Activated naive CD4-positive, alpha-beta T cell treated with anti-CD3 and anti-CD28 coated beads for 36 hours (primary cell): ENCODE measurements around the gene CMC2. TPM values are rescaled to one million over a fixed set of nuclear protein-coding genes. Genes with fewer than 3 reads are reported as not detected.
A peak's percentile ranks its signal among the peaks of the same experiment; 100 is the strongest.

Source experiments
- CTCF ChIA-PET: fragments of 350-600 bp; sonication (Branson Sonifier 250); formaldehyde crosslinking; loops from one replicate; lab custom pipeline; 2021; ENCODE audit warnings: antibody characterized with exemption; lab: Charles Lee
- DNase-seq: peaks from one replicate; pipeline ENCODE4 v3.0.0-alpha.2; 2020
- H3K27ac Mint-ChIP-seq: one replicate; pipeline ENCODE4 v1.8.0; 2021; ENCODE audit warnings: mild to moderate bottlenecking, mixed read lengths
- H3K27me3 Mint-ChIP-seq: one replicate; pipeline ENCODE4 v1.8.0; 2021; ENCODE audit warnings: low read depth, mixed read lengths
- H3K36me3 Mint-ChIP-seq: one replicate; pipeline ENCODE4 v1.8.0; 2021; ENCODE audit warnings: low read depth, mixed read lengths
- H3K4me1 Mint-ChIP-seq: one replicate; pipeline ENCODE4 v1.8.0; 2021; ENCODE audit warnings: low read depth, mixed read lengths
- H3K4me3 Mint-ChIP-seq: one replicate; pipeline ENCODE4 v1.8.0; 2021; ENCODE audit warnings: mild to moderate bottlenecking, moderate library complexity, mixed read lengths
- H3K9me3 Mint-ChIP-seq: one replicate; pipeline ENCODE4 v1.8.0; 2021; ENCODE audit warnings: mixed read lengths
- intact Hi-C: fragments of 100-400 bp; cut with micrococcal nuclease; formaldehyde crosslinking; loops from one replicate; pipeline ENCODE4 v1.15.1; 2023
- total RNA-seq, 2 experiments: library from RNA; stranded (reverse); gene quantifications; one replicate each; pipeline ENCODE4 v1.2.3, GENCODE V29; 2021

The CMC2 gene
- total RNA-seq, 2 experiments from 2014 or later = 112 to 122 TPM

DNA sequence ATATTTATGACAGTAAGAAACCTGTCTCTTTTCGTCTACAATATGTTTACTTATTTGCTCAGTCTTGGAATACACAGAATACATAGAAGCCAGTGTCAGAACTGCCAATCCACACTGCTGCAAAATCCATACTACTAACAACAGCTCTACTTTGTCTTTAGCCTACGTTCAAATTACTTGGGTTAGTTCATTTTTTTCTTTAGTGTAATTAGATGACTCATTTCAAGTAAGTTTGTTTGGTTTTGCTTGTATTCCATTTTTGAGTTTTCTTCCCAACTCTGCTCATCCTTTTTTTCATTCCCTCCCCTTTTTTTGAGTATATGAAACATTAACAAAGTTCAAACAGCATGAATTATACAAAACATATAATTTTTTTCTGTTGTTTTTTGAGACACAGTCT is 16.9 kb downstream of the CMC2 start:
- no peak for DNase-seq
- H3K36me3 Mint-ChIP-seq = peaks cover 33% of the 10 kb centered on the region
- no peak overlapping the region for H3K27ac Mint-ChIP-seq
- H3K27me3 Mint-ChIP-seq = no peaks in the 10 kb centered on the region
- H3K9me3 Mint-ChIP-seq = no peaks in the 10 kb centered on the region
- no peak overlapping the region for H3K4me3 Mint-ChIP-seq
- intact Hi-C loops = no loop called here
- CTCF ChIA-PET = interaction anchor here (1.0 to 1.3 kb wide), 2 partner anchors 15 to 41 kb away, joined by 3 to 5 read pairs; no protein-coding TSS in a partner anchor
- H3K4me1 Mint-ChIP-seq = peaks cover 57% of the 10 kb centered on the region

DNA sequence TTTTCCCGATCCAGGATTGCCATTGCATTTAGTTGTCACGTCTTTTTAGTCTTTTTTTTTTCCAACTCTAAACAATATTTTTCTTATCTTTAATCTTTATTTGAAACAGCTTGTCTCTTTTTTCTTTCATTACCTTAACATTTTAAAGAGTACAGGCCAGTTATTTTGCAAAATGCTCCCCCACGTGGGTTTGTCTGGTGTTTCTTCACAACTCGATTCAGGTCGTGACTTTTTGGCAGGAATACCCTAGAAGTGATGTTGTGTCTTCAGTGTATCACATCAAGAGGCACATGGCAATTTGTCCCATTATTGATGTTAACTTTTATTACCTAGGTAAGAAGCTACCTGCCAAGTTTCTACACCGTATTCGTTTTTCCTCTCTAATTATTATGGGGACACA is 17.9 kb downstream of the CMC2 start:
- H3K4me1 Mint-ChIP-seq = peaks cover 46% of the 10 kb centered on the region
- DNase-seq = no peak
- no peak overlapping the region for H3K27ac Mint-ChIP-seq
- no peak overlapping the region for H3K4me3 Mint-ChIP-seq
- H3K9me3 Mint-ChIP-seq = no peaks in the 10 kb centered on the region
- peaks cover 34% of the 10 kb centered on the region for H3K36me3 Mint-ChIP-seq
- intact Hi-C loops = no loop called here
- no peaks in the 10 kb centered on the region for H3K27me3 Mint-ChIP-seq
- CTCF ChIA-PET = interaction anchor here (0.7 to 1.1 kb wide), 2 partner anchors 12 to 894 kb away, joined by 3 read pairs; no protein-coding TSS in a partner anchor

DNA sequence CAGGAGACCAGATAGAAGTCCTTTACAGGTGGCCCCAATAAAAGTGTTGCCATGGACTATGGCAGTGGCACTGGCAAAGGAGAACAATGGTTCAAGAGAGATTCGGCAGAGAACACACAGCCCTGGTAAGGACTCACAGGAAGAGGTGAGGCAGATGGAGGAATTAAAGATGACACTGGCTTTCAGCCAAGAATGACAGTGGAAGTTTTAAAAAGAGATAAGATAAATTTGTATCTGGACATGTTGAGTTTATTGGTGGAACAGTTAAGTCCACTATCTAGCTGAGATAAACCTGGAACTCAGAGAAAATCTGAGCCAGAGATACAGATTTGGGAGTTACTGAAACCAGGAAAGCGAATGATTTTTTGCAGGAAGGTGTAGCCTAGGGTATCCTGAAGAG is 20.1 kb downstream of the CMC2 start:
- CTCF ChIA-PET = no interaction called here
- Mint-ChIP-seq H3K27ac (no peak overlapping the region), H3K36me3 (peaks cover 24% of the 10 kb centered on the region), H3K4me3 (no peak overlapping the region), H3K27me3 (no peaks in the 10 kb centered on the region), H3K9me3 (no peaks in the 10 kb centered on the region), H3K4me1 (peaks cover 39% of the 10 kb centered on the region)
- no peak for DNase-seq
- intact Hi-C loops = no loop called here

DNA sequence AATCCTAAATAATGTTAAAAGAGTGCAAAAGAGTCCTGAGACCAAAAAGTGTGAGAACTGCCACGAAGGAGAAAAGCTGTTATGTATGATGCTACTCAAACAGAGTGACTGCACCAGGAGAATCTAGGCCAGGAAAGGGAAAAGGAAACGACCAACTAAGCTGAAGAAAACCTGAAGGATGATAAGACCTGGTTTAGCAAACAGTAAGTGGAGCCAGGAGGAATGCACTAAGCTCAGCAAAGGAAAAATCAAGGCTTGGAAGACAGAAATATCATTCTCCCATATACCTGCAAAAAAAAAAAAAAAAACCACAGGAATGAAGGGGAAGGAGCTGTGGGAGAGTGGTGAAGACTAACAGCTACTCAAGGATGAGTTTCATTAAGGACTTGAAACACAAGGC is 21.1 kb downstream of the CMC2 start:
- H3K4me3 Mint-ChIP-seq = no peak overlapping the region
- no peak overlapping the region for H3K27ac Mint-ChIP-seq
- H3K27me3 Mint-ChIP-seq = no peaks in the 10 kb centered on the region
- H3K4me1 Mint-ChIP-seq = peaks cover 35% of the 10 kb centered on the region
- DNase-seq = no peak
- intact Hi-C loops = no loop called here
- peaks cover 19% of the 10 kb centered on the region for H3K36me3 Mint-ChIP-seq
- no peaks in the 10 kb centered on the region for H3K9me3 Mint-ChIP-seq
- CTCF ChIA-PET = interaction anchor here (0.5 kb wide), 1 partner anchor 38 kb away, joined by 3 read pairs; no protein-coding TSS in a partner anchor

DNA sequence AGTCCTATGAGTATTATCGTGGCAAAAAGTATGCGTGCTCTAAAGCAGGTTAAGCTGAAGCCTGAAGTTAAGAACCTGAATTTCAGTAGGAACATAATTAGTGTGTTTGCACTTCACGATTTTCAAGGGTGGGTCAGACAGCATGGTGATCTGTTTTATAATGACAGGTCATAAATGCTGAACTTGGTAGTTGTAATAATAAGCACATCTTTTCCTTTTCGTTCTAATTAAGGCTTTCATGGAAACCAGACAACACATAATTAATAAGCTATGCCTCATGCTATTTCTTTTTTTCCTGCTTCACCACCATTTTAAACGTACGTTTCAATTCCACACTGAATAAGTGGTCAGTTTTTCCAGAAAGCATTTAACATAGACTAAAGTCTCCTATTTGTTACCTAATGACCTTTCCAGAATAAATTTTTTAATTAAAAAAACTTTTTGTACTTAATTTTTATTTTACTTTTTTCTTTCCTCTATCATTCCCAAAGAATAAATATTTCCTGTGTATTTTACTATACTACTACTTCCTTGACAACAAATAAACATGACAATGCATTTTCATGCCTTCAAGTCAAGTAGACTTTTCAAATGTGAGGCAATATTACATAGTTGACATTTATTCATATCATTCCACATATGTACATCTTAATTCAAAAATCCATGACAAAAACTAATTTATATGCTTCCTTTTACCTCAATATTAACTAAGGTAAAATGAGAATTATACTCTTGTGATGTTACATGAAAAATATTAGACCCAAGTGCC is 22.4 kb downstream of the CMC2 start:
- Mint-ChIP-seq H3K27ac (no peak overlapping the region), H3K9me3 (no peaks in the 10 kb centered on the region), H3K36me3 (peaks cover 12% of the 10 kb centered on the region), H3K27me3 (no peaks in the 10 kb centered on the region), H3K4me3 (no peak overlapping the region), H3K4me1 (peaks cover 25% of the 10 kb centered on the region)
- intact Hi-C loops = no loop called here
- CTCF ChIA-PET = no interaction called here
- DNase-seq = no peak

DNA sequence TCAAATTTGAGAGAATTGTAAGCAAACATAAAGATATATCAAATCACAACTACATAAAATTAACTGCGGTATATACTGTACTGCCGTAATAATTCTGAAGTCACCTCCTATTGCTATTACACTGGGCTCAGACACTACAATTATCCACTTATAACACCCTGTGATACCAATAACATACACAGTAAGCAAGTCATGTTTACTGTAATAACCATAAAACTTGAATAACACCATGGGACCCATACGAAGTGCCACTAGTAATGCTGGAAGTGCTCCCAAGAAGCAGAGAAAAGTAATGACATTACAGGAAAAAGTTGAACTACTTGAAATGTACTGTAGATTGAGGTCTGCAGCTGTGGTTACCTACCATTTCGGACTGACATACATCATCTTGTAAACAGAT is 24.0 kb downstream of the CMC2 start:
- Mint-ChIP-seq H3K9me3 (no peaks in the 10 kb centered on the region), H3K27me3 (no peaks in the 10 kb centered on the region), H3K4me1 (peaks cover 16% of the 10 kb centered on the region), H3K36me3 (peaks cover 19% of the 10 kb centered on the region), H3K4me3 (no peak overlapping the region), H3K27ac (no peak overlapping the region)
- no peak for DNase-seq
- CTCF ChIA-PET = no interaction called here
- intact Hi-C loops = no loop called here

DNA sequence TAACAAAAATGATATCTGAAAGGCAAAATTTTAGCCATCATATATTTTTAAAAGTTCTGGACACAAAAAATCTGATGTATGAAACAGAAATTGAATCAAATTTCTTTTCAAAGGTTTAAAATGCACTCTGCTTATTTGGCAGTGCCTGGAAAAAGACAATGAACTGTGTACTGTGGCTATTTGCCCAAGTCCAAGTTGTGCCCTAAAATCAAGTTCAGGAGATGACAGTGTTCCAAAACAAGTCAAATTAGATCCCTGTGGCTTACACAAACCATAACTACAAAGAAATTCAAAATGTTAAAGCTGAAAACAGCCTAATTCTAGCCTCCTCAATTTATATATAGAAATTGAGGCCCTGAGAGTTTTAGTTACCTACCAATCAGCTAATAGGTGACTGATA is 25.6 kb downstream of the CMC2 start:
- H3K4me3 Mint-ChIP-seq = no peak overlapping the region
- peaks cover 6% of the 10 kb centered on the region for H3K4me1 Mint-ChIP-seq
- CTCF ChIA-PET = interaction anchor here (0.9 kb wide), 1 partner anchor 55 kb away, joined by 3 read pairs; the partner anchor contains the start of gene ATMIN
- intact Hi-C loops = no loop called here
- H3K27ac Mint-ChIP-seq = no peak overlapping the region
- DNase-seq = no peak
- H3K36me3 Mint-ChIP-seq = peaks cover 18% of the 10 kb centered on the region
- H3K9me3 Mint-ChIP-seq = no peaks in the 10 kb centered on the region
- H3K27me3 Mint-ChIP-seq = no peaks in the 10 kb centered on the region

DNA sequence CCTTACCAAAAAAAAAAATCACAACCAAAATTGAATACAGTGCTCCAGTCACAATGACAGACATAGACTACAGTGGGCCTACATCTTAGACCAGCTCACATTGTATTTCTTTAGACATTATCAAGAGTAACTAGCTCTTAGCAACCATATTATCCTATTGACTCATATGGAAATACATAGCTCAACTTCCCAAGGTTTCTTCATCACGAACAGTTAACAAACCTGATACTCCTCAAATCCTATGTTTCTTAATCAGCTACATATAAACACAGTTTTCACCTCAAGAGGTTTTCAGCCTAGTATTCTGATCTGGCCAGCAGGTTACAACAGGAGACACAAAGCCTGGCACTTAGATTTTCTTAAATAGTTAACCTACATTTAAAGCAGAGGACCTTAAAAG is 29.7 kb downstream of the CMC2 start:
- DNase-seq = no peak
- Mint-ChIP-seq H3K4me3 (no peak overlapping the region), H3K4me1 (peaks cover 6% of the 10 kb centered on the region), H3K27me3 (no peaks in the 10 kb centered on the region), H3K9me3 (no peaks in the 10 kb centered on the region), H3K36me3 (peaks cover 19% of the 10 kb centered on the region), H3K27ac (no peak overlapping the region)
- intact Hi-C loops = no loop called here
- CTCF ChIA-PET = interaction anchor here (1.1 kb wide), 1 partner anchor 12 kb away, joined by 3 read pairs; no protein-coding TSS in a partner anchor

DNA sequence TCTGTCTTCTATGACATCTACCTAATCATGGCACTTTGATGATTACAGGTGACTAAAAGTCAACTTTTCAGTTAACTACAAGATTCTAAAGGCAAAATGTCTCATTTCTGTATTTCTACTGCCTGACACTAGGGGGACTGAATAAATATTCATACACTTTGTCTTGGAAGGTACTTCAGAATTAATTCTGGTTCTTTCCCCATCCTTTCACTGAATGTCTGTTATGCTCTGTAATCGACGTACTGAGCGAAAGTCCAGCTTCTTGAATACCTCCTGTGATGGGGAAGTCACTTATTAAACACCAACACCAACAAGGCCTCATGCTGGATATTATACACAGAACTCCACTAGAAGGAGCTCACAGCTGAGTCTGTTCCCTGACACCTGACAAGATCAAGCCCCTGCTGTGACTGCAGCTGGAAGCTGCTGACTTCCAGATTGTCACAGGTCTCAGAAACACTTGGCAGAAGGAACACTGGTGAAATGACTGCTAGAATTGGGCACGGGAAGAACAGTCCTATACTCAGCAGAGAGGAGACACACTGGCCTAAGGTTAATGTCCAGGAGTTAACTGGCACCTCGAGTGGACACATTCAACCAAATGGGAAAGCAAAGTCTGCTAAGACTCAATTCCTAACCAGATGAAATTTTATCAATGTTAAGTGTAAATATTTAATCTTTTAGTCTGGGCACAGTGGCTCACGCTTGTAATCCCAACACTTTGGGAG is 31.9 kb downstream of the CMC2 start:
- no peak for DNase-seq
- no peak overlapping the region for H3K27ac Mint-ChIP-seq
- intact Hi-C loops = no loop called here
- peaks cover 8% of the 10 kb centered on the region for H3K4me1 Mint-ChIP-seq
- peaks cover 20% of the 10 kb centered on the region for H3K36me3 Mint-ChIP-seq
- CTCF ChIA-PET = interaction anchor here (1.1 to 1.5 kb wide), 4 partner anchors 21 to 59 kb away, joined by 3 to 5 read pairs (median 4); no protein-coding TSS in a partner anchor
- H3K27me3 Mint-ChIP-seq = no peaks in the 10 kb centered on the region
- no peaks in the 10 kb centered on the region for H3K9me3 Mint-ChIP-seq
- H3K4me3 Mint-ChIP-seq = no peak overlapping the region

DNA sequence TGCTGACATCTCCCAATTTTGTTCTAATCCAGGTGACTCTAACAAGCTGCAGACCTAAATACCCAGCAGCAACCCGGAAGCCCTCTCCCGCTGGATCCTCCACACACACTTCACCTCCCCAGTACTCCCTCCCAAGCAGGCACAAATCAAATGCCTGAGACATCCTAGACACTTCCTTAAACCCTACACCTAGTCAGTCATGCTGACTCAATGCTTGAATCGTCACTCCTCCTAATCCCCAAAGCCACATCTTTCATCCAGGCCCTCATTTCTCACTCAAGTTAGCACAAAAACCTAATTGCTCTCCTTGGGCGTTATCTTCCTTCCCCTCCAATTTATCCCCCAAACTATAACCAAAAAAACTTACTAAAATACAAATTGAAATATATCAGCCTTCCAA is 32.7 kb downstream of the CMC2 start:
- Mint-ChIP-seq H3K4me3 (no peak overlapping the region), H3K9me3 (no peaks in the 10 kb centered on the region), H3K4me1 (peaks cover 8% of the 10 kb centered on the region), H3K36me3 (peaks cover 20% of the 10 kb centered on the region), H3K27ac (no peak overlapping the region), H3K27me3 (no peaks in the 10 kb centered on the region)
- CTCF ChIA-PET = interaction anchor here (0.8 to 1.5 kb wide), 4 partner anchors 20 to 392 kb away, joined by 3 to 5 read pairs (median 4); no protein-coding TSS in a partner anchor
- intact Hi-C loops = no loop called here
- no peak for DNase-seq

DNA sequence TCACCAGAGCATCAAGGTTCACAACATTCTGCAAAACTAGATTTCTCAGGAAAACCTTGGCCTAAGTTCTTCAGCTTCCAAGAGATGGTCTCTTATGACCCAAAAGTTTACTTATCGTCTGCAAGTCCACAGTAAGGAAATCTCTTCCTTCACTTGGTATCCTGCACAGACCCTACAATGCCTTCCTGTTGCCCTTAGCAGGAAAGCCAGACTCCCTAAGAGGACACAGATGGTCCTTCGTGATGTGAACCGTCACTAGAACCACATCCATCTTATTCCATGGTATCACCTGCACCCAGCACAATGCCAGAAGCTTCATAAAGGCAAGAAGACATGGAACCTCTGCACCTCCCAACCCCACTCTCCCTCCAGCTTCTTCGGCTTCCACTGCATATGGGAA is 34.1 kb downstream of the CMC2 start:
- no peak for DNase-seq
- intact Hi-C loops = no loop called here
- CTCF ChIA-PET = interaction anchor here (0.6 kb wide), 1 partner anchor 102 kb away, joined by 3 read pairs; no protein-coding TSS in a partner anchor
- Mint-ChIP-seq H3K9me3 (no peaks in the 10 kb centered on the region), H3K27ac (no peak overlapping the region), H3K36me3 (peaks cover 19% of the 10 kb centered on the region), H3K4me3 (no peak overlapping the region), H3K4me1 (peaks cover 10% of the 10 kb centered on the region), H3K27me3 (no peaks in the 10 kb centered on the region)

DNA sequence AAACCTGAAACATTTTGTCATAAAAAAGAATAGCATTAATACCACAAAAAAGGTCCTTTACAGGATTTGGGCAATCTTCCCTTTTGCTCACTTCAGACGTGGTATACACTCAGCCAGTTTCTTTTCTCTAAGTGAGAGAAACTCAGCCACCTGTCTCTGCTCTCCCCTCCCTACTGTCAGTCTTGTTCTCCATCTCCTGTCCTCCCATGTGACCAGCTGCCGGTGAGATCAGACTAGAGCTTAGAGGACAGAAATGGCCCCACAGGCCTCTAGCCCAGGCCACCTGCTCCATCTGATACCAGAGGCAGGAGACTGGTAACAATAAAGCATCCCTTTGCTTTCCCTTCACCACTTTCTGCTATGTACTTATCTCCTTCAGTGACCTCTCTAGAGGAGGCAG is 34.9 kb downstream of the CMC2 start:
- CTCF ChIA-PET = no interaction called here
- H3K36me3 Mint-ChIP-seq = peaks cover 16% of the 10 kb centered on the region
- H3K27me3 Mint-ChIP-seq = no peaks in the 10 kb centered on the region
- peak; percentile 23 for DNase-seq
- no peak overlapping the region for H3K4me3 Mint-ChIP-seq
- H3K27ac Mint-ChIP-seq = no peak overlapping the region
- no peaks in the 10 kb centered on the region for H3K9me3 Mint-ChIP-seq
- peaks cover 10% of the 10 kb centered on the region for H3K4me1 Mint-ChIP-seq
- intact Hi-C loops = no loop called here
